Panc1 (cell line): ENCODE data around the gene EXOC7. TPM values are rescaled to one million over a fixed set of nuclear protein-coding genes. Genes with fewer than 3 reads are reported as not detected.

ENCODE experiments used
- ATAC-seq: fragments of 200-7000 bp; cut with Tn5 transposase; 2 replicates; pipeline ENCODE4 v1.9.1; 2020; ENCODE audit warnings: mild to moderate bottlenecking, moderate library complexity
- BruUV-seq: library from RNA; stranded (reverse); fragments of 400-500 nt; replicated peaks from 2 replicates; lab custom pipeline; 2021; lab: Mats Ljungman, UMichigan
- CTCF ChIA-PET: fragments of 300-600 bp; sonication (Branson Sonifier 250); formaldehyde crosslinking; loops from one replicate; lab custom pipeline; 2022; ENCODE audit warnings: antibody characterized with exemption; lab: Charles Lee
- POLR2A ChIA-PET: fragments of 300-600 bp; sonication (Branson Sonifier 250); formaldehyde crosslinking; loops from one replicate; lab custom pipeline; 2022; ENCODE audit warnings: antibody characterized with exemption; lab: Charles Lee
- DNase-seq: peaks from one replicate; pipeline ENCODE4 v3.0.0-alpha.2; 2010; ENCODE audit warnings: low read depth, low spot score
- H3K27ac ChIP-seq: 2 replicates; pipeline ENCODE4 v1.5.1; 2011; ENCODE audit warnings: mild to moderate bottlenecking, low read length, inconsistent platforms
- H3K27me3 ChIP-seq: fragments of 200-500 bp; sonication (Bioruptor generic); 2 replicates; pipeline ENCODE4 v1.6.0; 2014; ENCODE audit warnings: low read length, inconsistent platforms; ENCODE audit not compliant: control insufficient read depth, insufficient read depth
- H3K36me3 ChIP-seq: fragments of 200-500 bp; sonication (Bioruptor generic); 2 replicates; pipeline ENCODE4 v1.5.1; 2014; ENCODE audit warnings: inconsistent platforms, mild to moderate bottlenecking, low read length, moderate library complexity; ENCODE audit not compliant: control insufficient read depth, insufficient read depth
- H3K4me1 ChIP-seq: 2 replicates; pipeline ENCODE4 v1.5.1; 2011; ENCODE audit warnings: inconsistent platforms, mild to moderate bottlenecking, low read length, moderate library complexity; ENCODE audit not compliant: control insufficient read depth, insufficient read depth
- H3K4me3 ChIP-seq, 2 experiments: 2 replicates each; pipeline ENCODE4 v1.5.1; 2011 to 2012; ENCODE audit warnings: low read depth in 2 of 2, low read length in 2 of 2, mild to moderate bottlenecking in 2 of 2, inconsistent platforms in 1 of 2, moderate library complexity in 1 of 2
- H3K9me3 ChIP-seq: fragments of 200-500 bp; sonication (Bioruptor generic); 2 replicates; pipeline ENCODE4 v1.5.1; 2014; ENCODE audit warnings: low read depth, mild to moderate bottlenecking, inconsistent platforms, low read length, moderate library complexity; ENCODE audit not compliant: control insufficient read depth, insufficient read depth
- POLR2AphosphoS5 ChIP-seq: IDR thresholded peaks from 2 replicates; pipeline ENCODE4 v1.6.1; 2012; ENCODE audit warnings: mild to moderate bottlenecking, low read depth, low read length, moderate library complexity
- SIN3A ChIP-seq: IDR thresholded peaks from 2 replicates; pipeline ENCODE4 v1.6.1; 2012; ENCODE audit warnings: low read depth, mild to moderate bottlenecking, low read length, moderate library complexity, borderline replicate concordance; ENCODE audit not compliant: insufficient read depth
- TCF7L2 ChIP-seq: IDR thresholded peaks from 2 replicates; pipeline ENCODE4 v1.6.1; 2011; ENCODE audit warnings: mild to moderate bottlenecking, low read depth, low read length, inconsistent platforms
- in situ Hi-C: cut with HindIII; loops from 2 replicates; pipeline ENCODE4 v1.10.0; 2016; ENCODE audit warnings: low sequenced_read_pairs, low pct_unique_long_range_greater_than_20kb
- intact Hi-C: fragments of 100-400 bp; cut with micrococcal nuclease; formaldehyde crosslinking; loops from one replicate; pipeline ENCODE4 v1.10.0; 2022; ENCODE audit not compliant: unreplicated experiment
- total RNA-seq: library from RNA; stranded (reverse); gene quantifications from one replicate; pipeline ENCODE4 v1.2.1, GENCODE V29; 2021; ENCODE audit not compliant: unreplicated experiment
- TF ChIP-seq, protein P1 (sequence below): fragments of 450-650 bp; IDR thresholded peaks from 2 replicates; pipeline ENCODE4 v1.5.1; 2017; ENCODE audit warnings: mild to moderate bottlenecking
- TF ChIP-seq, protein P2 (sequence below), 2 experiments: IDR thresholded peaks; 2 replicates each; pipeline ENCODE4 v1.6.1; 2011 to 2012; ENCODE audit warnings: low read depth in 2 of 2, control low read depth in 1 of 2, low read length in 1 of 2, mild to moderate bottlenecking in 1 of 2, moderate library complexity in 1 of 2; ENCODE audit not compliant: insufficient read depth in 1 of 2

EXOC7 gene
- total RNA-seq, 1 experiment from 2014 or later, result 190 TPM

DNA sequence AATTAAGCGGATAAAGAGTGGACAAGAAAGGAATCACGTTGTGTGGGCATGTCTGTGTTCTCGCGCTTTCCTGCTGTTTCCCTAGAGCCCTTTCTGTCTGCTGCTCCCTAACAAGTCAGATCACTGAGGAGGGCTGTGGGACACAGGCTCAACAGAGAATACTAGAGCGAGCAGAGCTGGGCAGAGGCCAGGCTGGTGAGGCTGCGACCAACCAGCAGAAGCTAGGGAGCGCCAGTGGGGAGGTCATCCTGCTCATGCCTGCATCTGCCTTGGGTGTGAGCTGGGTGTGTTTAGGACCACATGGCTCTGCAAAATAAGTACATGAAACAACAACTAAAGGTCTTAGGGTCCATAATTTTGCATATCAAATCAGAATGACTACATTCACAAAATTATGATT, 49.0 kb upstream of the EXOC7 start:
- H3K36me3 ChIP-seq, result no peaks in the 10 kb centered on the region
- H3K27me3 ChIP-seq, result no peaks in the 10 kb centered on the region
- no peak overlapping the region for H3K27ac ChIP-seq
- no TSS peak for BruUV-seq
- H3K9me3 ChIP-seq, result no peaks in the 10 kb centered on the region
- POLR2A ChIA-PET, result no interaction called here
- TF ChIP-seq, protein P1, sequence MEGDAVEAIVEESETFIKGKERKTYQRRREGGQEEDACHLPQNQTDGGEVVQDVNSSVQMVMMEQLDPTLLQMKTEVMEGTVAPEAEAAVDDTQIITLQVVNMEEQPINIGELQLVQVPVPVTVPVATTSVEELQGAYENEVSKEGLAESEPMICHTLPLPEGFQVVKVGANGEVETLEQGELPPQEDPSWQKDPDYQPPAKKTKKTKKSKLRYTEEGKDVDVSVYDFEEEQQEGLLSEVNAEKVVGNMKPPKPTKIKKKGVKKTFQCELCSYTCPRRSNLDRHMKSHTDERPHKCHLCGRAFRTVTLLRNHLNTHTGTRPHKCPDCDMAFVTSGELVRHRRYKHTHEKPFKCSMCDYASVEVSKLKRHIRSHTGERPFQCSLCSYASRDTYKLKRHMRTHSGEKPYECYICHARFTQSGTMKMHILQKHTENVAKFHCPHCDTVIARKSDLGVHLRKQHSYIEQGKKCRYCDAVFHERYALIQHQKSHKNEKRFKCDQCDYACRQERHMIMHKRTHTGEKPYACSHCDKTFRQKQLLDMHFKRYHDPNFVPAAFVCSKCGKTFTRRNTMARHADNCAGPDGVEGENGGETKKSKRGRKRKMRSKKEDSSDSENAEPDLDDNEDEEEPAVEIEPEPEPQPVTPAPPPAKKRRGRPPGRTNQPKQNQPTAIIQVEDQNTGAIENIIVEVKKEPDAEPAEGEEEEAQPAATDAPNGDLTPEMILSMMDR, result no peak
- TF ChIP-seq TCF7L2 (no peak), POLR2AphosphoS5 (no peak), SIN3A (no peak)
- TF ChIP-seq, protein P2, sequence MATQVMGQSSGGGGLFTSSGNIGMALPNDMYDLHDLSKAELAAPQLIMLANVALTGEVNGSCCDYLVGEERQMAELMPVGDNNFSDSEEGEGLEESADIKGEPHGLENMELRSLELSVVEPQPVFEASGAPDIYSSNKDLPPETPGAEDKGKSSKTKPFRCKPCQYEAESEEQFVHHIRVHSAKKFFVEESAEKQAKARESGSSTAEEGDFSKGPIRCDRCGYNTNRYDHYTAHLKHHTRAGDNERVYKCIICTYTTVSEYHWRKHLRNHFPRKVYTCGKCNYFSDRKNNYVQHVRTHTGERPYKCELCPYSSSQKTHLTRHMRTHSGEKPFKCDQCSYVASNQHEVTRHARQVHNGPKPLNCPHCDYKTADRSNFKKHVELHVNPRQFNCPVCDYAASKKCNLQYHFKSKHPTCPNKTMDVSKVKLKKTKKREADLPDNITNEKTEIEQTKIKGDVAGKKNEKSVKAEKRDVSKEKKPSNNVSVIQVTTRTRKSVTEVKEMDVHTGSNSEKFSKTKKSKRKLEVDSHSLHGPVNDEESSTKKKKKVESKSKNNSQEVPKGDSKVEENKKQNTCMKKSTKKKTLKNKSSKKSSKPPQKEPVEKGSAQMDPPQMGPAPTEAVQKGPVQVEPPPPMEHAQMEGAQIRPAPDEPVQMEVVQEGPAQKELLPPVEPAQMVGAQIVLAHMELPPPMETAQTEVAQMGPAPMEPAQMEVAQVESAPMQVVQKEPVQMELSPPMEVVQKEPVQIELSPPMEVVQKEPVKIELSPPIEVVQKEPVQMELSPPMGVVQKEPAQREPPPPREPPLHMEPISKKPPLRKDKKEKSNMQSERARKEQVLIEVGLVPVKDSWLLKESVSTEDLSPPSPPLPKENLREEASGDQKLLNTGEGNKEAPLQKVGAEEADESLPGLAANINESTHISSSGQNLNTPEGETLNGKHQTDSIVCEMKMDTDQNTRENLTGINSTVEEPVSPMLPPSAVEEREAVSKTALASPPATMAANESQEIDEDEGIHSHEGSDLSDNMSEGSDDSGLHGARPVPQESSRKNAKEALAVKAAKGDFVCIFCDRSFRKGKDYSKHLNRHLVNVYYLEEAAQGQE (IDR thresholded peaks at IDR 0.05; ENCODE audit: insufficient read depth in 1 of 2, low read depth in 2 of 2, low read length in 1 of 2), result no peak
- CTCF ChIA-PET, result interaction anchor here (0.5 to 0.8 kb wide), 2 partner anchors 12 to 46 kb away, joined by 3 to 10 read pairs; partner anchors contain the start of gene FOXJ1
- no peak overlapping the region for H3K4me3 ChIP-seq
- ATAC-seq, result no peak
- H3K4me1 ChIP-seq, result no peaks in the 10 kb centered on the region
- DNase-seq, result no peak
- intact Hi-C loops, result no loop called here
- in situ Hi-C loops, result no loop called here

DNA sequence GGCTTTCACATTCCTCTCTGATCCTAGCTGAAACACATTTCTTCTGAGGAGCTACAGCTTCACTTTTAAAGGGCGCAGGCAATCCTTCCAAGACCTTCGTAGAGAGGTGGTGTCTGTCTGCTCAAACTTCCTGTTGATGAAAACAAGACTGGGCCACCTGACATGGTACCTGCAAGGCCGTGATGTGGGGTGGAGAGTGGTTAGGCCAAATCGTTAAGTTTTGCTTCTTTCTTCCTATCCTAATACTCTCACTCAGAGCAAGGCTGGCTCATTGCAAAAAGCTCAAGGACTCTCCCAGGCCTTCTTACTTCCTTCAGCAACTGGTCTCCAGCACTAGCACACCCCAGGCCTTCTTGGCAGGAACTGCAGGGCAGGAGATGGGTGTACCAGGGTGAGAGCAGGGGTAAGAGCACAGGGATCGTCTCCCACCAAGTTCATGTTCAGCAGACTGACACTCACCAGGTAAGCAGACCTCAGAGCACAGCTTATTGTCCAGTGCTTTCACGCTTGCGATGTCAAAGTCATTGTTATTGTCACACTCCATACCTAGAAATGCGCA, 48.4 kb upstream of the EXOC7 start:
- H3K4me1 ChIP-seq, result no peaks in the 10 kb centered on the region
- in situ Hi-C loops (no loop called here), intact Hi-C loops (no loop called here)
- CTCF ChIA-PET, result interaction anchor here (0.5 kb wide), 1 partner anchor 45 kb away, joined by 10 read pairs; no protein-coding TSS in a partner anchor
- BruUV-seq, result no TSS peak
- no peaks in the 10 kb centered on the region for H3K27me3 ChIP-seq
- TF ChIP-seq, protein P2 (IDR thresholded peaks at IDR 0.05; ENCODE audit: insufficient read depth in 1 of 2, low read depth in 2 of 2, low read length in 1 of 2), result no peak
- TF ChIP-seq POLR2AphosphoS5, result no peak
- no peak for TF ChIP-seq TCF7L2
- no peak for TF ChIP-seq SIN3A
- TF ChIP-seq, protein P1, result no peak
- H3K36me3 ChIP-seq, result no peaks in the 10 kb centered on the region
- DNase-seq (no peak), ATAC-seq (no peak)
- H3K9me3 ChIP-seq, result no peaks in the 10 kb centered on the region
- no peak overlapping the region for H3K27ac ChIP-seq
- H3K4me3 ChIP-seq, result no peak overlapping the region
- POLR2A ChIA-PET, result interaction anchor here (0.6 kb wide), 1 partner anchor 10 kb away, joined by 3 read pairs; no protein-coding TSS in a partner anchor
